MG63 (cell line): ENCODE data around the gene PTPRN2. TPM values are rescaled to one million over a fixed set of nuclear protein-coding genes. Genes with fewer than 3 reads are reported as not detected.

Source experiments
- DNase-seq: peaks from one replicate; pipeline ENCODE4 v3.0.0-alpha.2; 2020
- H3K27me3 ChIP-seq: fragments of 250-450 bp; sonication (Bioruptor Pico); 2 replicates; pipeline ENCODE4 v1.5.1; 2020; ENCODE audit warnings: mild to moderate bottlenecking, moderate library complexity
- H3K36me3 ChIP-seq: fragments of 250-450 bp; sonication (Bioruptor Pico); 2 replicates; pipeline ENCODE4 v1.5.1; 2020; ENCODE audit warnings: mild to moderate bottlenecking, moderate library complexity
- H3K4me3 ChIP-seq: fragments of 250-450 bp; sonication (Bioruptor Pico); 2 replicates; pipeline ENCODE4 v1.5.1; 2020; ENCODE audit warnings: mild to moderate bottlenecking, moderate library complexity
- H3K9me3 ChIP-seq: fragments of 250-450 bp; sonication (Bioruptor Pico); 2 replicates; pipeline ENCODE4 v1.5.1; 2020; ENCODE audit warnings: mild to moderate bottlenecking, moderate library complexity
- total RNA-seq: library from RNA; depleted of rRNA; stranded (reverse); fragments of >200 nt; shearing (Covaris generic); gene quantifications from 2 replicates; pipeline ENCODE4 v1.2.3, GENCODE V29; 2014; ENCODE audit warnings: low replicate concordance

The PTPRN2 gene
- total RNA-seq, 1 experiment from 2014 or later, result 0.16 TPM

DNA sequence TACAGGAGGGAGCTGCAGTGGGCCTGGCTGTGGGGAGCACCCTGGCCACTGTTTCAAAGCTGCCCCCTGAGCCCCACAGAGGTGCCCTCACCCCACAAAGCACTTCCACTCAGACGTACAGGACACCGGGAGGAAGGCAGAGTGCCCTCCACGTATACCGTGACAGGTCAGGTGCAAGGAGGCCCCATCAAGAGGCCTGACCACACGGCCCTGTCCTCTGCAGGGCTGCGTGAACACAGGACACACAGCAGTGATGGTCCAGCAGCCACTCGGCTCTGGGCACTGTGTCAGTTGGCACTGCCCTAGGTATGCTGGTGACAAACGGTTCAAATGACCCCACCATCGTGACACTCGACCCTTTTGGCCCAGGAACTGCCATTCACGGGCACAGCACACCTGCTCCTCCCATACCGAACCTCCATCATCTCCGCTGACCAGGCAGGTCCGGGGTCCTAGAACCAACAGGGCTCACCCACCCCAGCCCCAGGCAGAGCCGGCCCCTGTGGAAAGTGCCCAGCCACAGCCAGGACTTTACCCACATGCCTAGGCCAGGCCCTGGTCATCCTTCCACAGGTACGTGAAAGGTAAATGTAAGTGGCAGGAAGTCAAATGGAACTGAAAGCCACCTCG is 560.9 kb downstream of the PTPRN2 start:
- DNase-seq, result no peak
- Histone ChIP-seq H3K9me3 (no peaks in the 10 kb centered on the region), H3K27me3 (no peaks in the 10 kb centered on the region)

DNA sequence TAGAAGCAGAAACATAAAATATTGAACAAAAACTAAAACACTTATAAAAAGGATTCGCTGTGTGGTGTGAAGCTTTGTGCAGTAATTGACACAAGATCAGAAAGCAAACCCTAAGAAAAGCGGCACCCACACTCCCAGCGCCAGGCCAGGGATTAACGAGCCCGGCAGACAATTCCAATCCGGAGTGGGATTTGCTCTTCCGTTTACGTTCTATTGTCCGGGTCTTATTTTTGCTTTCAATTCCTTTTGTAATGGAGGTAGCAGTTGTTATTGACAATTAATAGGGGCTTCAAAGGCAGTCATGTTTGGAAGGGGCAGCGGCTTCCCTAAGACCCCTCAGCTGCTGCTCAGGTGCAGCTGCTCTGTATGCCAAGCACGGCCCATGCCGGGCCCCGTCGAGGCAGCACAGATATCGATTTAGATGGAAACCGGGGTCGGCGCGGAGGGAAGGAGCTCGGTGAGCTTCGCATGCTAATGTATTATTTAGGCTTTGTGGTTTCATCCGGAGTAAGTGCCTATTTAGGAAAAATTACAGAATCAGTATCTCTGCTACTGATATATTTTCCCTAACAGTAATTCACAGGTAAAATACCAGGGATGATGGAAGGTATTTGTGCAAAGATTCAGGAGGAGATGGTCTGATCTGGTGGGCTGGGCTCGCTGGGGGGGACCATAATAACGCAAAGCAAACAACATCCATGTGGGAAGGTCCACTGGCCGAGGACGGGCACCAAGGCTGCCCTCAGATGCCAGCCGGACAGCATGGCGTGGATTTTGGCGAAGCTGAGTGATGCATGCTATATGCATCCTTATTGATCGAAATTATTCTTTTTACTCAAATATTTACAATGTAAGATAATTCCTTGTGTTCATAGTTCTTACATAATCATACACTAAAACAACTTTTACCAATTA is 561.7 kb downstream of the PTPRN2 start:
- H3K27me3 ChIP-seq, result no peaks in the 10 kb centered on the region
- H3K36me3 ChIP-seq, result no peaks in the 10 kb centered on the region
- DNase-seq, result no peak
- no peaks in the 10 kb centered on the region for H3K9me3 ChIP-seq
- no peak overlapping the region for H3K4me3 ChIP-seq

More for the DNA sequence above, 560.9 kb downstream of the PTPRN2 start:
- Histone ChIP-seq H3K36me3 (no peaks in the 10 kb centered on the region), H3K4me3 (no peak overlapping the region)

- Histone ChIP-seq H3K36me3 (no peaks in the 10 kb centered on the region), H3K9me3 (no peaks in the 10 kb centered on the region), H3K27me3 (no peaks in the 10 kb centered on the region), H3K4me3 (no peak overlapping the region)
- DNase-seq, result no peak
These were observed 562.7 kb downstream of the PTPRN2 start for GRCh38 chr7:158024881-158025280.

DNA sequence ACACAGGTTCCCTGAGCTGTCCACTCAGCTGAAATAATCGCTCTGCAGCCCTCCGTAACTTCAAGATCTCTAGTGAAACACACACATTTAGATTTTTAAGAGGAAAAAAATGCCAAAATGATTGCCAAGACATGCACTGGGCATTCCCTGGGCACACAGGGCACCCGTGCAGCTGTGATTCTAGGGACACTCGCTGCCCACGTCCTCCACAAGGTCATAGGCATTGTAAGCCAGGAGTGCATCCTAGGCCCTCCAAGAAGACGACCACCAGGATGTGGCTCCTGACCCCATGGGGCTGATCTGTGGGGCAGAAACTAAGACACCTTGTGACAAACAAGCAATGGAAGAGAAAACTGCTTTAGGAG is 563.3 kb downstream of the PTPRN2 start:
- H3K4me3 ChIP-seq, result no peak overlapping the region
- no peaks in the 10 kb centered on the region for H3K27me3 ChIP-seq
- DNase-seq, result no peak
- H3K36me3 ChIP-seq, result no peaks in the 10 kb centered on the region
- H3K9me3 ChIP-seq, result no peaks in the 10 kb centered on the region

DNA sequence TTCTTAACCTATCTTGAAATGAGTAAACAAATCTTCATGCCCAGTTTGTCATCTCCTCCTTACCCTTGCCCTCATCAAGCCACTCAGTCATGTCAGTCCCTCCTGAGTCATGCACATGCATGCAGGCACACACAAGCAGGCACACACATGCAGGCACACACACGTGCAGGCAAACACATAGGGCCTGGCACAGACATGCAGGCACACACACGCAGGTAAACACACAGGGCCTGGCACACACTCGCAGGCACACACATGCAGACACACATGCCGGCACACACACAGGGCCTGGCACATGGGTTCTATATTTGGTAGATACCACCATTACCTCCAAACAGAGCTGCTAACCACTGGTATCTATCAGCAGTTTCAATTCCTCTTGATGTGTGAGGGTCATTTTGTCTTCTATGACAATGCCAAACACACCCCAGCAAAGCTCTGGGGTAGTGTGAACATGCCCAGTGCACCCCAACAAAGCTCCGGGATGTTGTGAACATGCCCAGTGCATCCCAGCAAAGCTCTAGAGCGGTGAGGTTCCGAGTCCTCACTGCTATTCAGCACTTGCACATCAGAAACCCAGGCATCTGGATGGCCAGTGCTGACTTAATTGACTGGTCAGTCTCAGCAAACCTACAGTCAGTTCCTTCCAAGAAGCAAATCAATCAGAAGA is 563.8 kb downstream of the PTPRN2 start:
- H3K9me3 ChIP-seq, result no peaks in the 10 kb centered on the region
- no peak for DNase-seq

DNA sequence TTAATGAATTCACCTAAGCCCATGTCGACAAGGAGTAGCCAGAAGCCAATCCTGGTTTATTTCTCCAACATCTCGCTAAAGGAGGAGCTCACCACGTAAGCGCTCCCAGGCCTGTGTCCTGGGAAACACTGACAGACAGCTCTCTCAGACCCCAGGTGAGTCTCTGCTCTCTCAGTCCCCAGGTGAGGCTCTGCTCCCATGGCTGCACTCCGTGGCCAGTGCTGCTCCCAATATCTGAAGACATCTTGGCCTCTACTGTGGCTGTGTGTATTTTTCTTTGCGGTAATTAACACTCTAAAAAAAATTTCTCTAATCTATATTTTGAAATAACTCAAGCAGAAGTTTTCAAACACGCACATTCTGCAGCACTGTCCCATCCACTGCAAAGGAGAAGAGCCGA is 564.5 kb downstream of the PTPRN2 start:
- H3K9me3 ChIP-seq, result no peaks in the 10 kb centered on the region
- no peak for DNase-seq

More for the DNA sequence above, 563.8 kb downstream of the PTPRN2 start:
- Histone ChIP-seq H3K36me3 (no peaks in the 10 kb centered on the region), H3K27me3 (no peaks in the 10 kb centered on the region), H3K4me3 (no peak overlapping the region)

DNA sequence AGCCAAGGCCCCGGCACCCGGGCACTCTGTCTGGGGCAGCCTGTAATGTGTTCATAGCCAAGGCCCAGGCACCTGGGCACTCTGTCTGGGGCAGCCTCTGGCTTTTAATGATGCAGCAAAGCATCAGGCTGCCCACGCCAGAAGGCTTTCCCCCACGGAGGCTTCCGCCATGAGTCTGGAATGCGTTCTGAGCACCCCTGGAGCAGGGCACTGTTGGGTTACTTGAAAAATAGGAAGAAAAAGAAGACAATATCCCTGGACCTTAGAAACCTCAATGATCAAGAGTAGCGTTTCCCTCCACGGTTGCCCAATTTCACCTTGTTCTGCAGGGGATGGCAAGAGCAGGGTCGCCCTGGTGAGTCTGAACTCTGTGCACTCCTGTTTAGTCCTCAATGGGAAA is 565.0 kb downstream of the PTPRN2 start:
- Histone ChIP-seq H3K9me3 (no peaks in the 10 kb centered on the region), H3K27me3 (no peaks in the 10 kb centered on the region), H3K4me3 (no peak overlapping the region), H3K36me3 (no peaks in the 10 kb centered on the region)
- DNase-seq, result no peak

More for the DNA sequence above, 564.5 kb downstream of the PTPRN2 start:
- no peaks in the 10 kb centered on the region for H3K36me3 ChIP-seq
- no peak overlapping the region for H3K4me3 ChIP-seq
- no peaks in the 10 kb centered on the region for H3K27me3 ChIP-seq

GRCh38 chr7:158021836-158022235 is 565.8 kb downstream of the PTPRN2 start:
- no peaks in the 10 kb centered on the region for H3K27me3 ChIP-seq
- H3K36me3 ChIP-seq, result no peaks in the 10 kb centered on the region
- H3K4me3 ChIP-seq, result no peak overlapping the region
- DNase-seq, result no peak
- no peaks in the 10 kb centered on the region for H3K9me3 ChIP-seq

DNA sequence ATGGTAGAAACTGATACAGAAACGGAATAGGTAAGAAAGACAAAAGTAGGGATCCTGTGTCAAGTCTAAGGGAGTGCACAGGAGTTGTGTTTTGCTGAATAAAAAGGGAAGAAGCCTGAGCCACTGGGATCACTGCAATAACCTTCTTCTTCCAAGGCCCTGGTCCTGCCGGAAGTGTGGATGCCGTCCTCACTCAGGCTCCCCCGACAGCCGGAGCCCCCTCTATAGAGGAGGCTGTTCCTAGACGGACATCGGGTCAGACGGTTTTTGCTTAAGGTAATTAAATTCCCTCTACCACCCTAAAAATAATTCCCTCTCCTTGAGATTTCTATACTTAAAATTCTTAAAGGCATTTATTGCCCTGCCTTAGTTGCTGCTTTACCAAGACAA is 566.9 kb downstream of the PTPRN2 start:
- DNase-seq, result no peak
- Histone ChIP-seq H3K9me3 (no peaks in the 10 kb centered on the region), H3K4me3 (no peak overlapping the region), H3K27me3 (no peaks in the 10 kb centered on the region), H3K36me3 (no peaks in the 10 kb centered on the region)

DNA sequence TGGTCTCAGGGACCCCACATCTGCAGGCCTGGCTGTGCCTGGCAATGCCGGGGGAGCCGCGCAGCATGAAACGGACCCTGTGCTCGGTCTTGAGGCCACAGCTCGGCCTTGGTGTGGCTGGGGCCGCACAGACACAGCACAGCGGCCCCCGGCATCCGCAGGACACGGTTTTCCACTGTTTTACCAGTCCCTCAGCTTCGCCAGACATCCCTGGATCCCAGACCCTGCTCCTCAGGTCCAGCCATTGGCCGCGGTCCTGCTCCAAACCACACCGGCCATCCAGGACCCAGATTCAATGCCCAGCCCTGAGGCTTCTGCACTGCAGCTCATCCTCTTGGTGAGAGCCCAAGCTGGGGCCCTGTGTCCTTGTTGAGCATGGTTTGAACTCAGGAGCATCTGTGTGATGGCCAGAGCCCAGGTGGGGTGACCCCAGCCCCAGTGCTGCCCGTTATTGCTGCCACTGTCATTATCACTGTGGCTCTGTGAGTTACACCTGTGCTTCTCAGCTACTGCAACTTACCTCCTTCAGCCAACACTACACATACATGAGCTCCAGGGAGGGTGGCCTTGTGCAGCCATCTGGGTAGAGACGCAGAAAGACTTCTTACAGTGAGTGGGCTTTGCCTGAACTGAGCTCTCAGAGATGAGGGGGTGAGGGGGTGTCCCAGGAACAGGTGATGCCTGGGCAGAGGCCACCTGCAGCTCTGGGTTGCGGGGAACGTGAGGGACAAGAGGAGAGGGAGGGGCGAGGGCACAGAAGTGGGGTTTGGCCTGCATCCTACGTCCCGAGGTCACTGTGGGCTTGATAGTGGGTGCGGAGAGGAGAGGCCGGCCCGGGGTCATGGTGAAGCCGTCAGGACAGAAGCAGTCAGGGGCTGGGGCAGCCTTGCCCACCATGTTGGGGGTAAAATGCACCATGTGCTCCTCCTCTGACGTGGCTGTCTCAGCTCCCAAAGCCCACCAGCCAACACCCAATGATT is 567.6 kb downstream of the PTPRN2 start:
- no peak for DNase-seq
- Histone ChIP-seq H3K36me3 (no peaks in the 10 kb centered on the region), H3K9me3 (no peaks in the 10 kb centered on the region), H3K4me3 (no peak overlapping the region), H3K27me3 (no peaks in the 10 kb centered on the region)

DNA sequence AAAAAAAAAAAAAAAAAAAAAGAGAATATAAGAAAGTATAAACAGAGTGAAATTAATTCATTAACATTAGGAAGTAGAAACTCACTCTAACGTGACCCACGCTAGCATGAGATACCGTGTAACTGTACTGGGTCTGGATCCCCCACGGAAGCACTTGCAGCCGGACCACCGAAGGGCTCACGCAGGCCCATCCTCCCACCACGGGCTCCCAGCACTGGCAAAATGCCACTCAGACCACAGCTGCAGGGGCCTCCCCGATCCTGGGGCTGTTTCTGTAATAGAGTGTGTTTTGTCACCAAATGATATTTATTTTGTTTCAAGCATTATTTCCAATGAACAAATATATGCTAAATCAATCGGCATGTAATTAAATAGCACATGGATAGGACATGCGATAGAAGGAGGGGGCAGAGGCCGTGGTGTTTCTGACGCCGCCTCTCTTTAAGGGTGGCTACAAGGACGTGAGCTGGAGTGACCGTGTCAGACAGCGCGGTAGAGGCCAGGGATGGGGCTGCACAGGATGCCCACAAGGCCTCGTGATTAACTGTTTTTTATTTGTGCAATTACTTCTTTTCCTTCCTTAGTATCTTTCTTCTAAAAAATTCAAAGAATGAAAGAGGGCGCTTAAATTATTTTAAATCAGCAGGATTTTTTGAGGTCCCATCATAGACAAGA is 568.5 kb downstream of the PTPRN2 start:
- H3K4me3 ChIP-seq, result no peak overlapping the region
- no peaks in the 10 kb centered on the region for H3K9me3 ChIP-seq
- no peaks in the 10 kb centered on the region for H3K36me3 ChIP-seq
- no peaks in the 10 kb centered on the region for H3K27me3 ChIP-seq
- no peak for DNase-seq

GRCh38 chr7:158018098-158018762 is 569.4 kb downstream of the PTPRN2 start:
- no peak overlapping the region for H3K4me3 ChIP-seq
- no peaks in the 10 kb centered on the region for H3K9me3 ChIP-seq
- no peaks in the 10 kb centered on the region for H3K36me3 ChIP-seq
- no peak for DNase-seq
- H3K27me3 ChIP-seq, result no peaks in the 10 kb centered on the region

- Histone ChIP-seq H3K9me3 (no peaks in the 10 kb centered on the region), H3K36me3 (no peaks in the 10 kb centered on the region), H3K27me3 (no peaks in the 10 kb centered on the region), H3K4me3 (no peak overlapping the region)
- no peak for DNase-seq
These were observed 570.2 kb downstream of the PTPRN2 start for GRCh38 chr7:158017111-158018097.
